HS-5 (cell line): ENCODE results near the gene IL18.
"Not testable (repeated sequence)": the region's sequence is repeated elsewhere in the genome, so short reads cannot be mapped to it uniquely, and the experiment has no call there.

ENCODE experiments used
- DNase-seq: peaks from one replicate; pipeline ENCODE4 v3.0.0-alpha.2; 2012; ENCODE audit warnings: low read depth

IL18 gene

GRCh38 chr11:112172362-112172994 lies 8.6 kb upstream of the IL18 start:
- DNase-seq, result no peak

- no peak for DNase-seq
Observed at GRCh38 chr11:112167145-112167544, 3.3 kb upstream of the IL18 start, which contains the start of gene TEX12. TSS of gene TEX12 (plus strand) at chr11:112167372. CDS start at chr11:112169269, 1,897 bp downstream.

GRCh38 chr11:112166562-112166961 lies 2.7 kb upstream of the IL18 start:
- DNase-seq, result peak; percentile 61

GRCh38 chr11:112165049-112165448 lies 1.2 kb upstream of the IL18 start:
- no peak for DNase-seq

GRCh38 chr11:112162761-112163546 lies 940 bp downstream of the IL18 start:
- no peak for DNase-seq

- not testable (repeated sequence) for DNase-seq
Observed at GRCh38 chr11:112162200-112162599, 1.7 kb downstream of the IL18 start.

GRCh38 chr11:112161012-112161411 lies 2.9 kb downstream of the IL18 start:
- no peak for DNase-seq

- no peak for DNase-seq
Observed at GRCh38 chr11:112160091-112160848, 3.6 kb downstream of the IL18 start.

- no peak for DNase-seq
Observed at GRCh38 chr11:112159098-112160065, 4.5 kb downstream of the IL18 start.

- peak; percentile 97 for DNase-seq
Observed at GRCh38 chr11:112156956-112157766, 6.7 kb downstream of the IL18 start.

- DNase-seq, result no peak
Observed at GRCh38 chr11:112156153-112156955, 7.5 kb downstream of the IL18 start.

- DNase-seq, result no peak
Observed at GRCh38 chr11:112150517-112150916, 13.4 kb downstream of the IL18 start.

GRCh38 chr11:112143597-112143996 lies 20.3 kb downstream of the IL18 start:
- no peak for DNase-seq

GRCh38 chr11:112134473-112134872 lies 29.4 kb downstream of the IL18 start:
- no peak for DNase-seq

- DNase-seq, result no peak
Observed at GRCh38 chr11:112132737-112133136, 31.2 kb downstream of the IL18 start.

- DNase-seq, result no peak
Observed at GRCh38 chr11:112129656-112130055, 34.2 kb downstream of the IL18 start.

- DNase-seq, result peak; percentile 71
Observed at GRCh38 chr11:112128483-112129121, 35.3 kb downstream of the IL18 start.

- no peak for DNase-seq
Observed at GRCh38 chr11:112127056-112127455, 36.8 kb downstream of the IL18 start.

- no peak for DNase-seq
Observed at GRCh38 chr11:112123129-112123528, 40.8 kb downstream of the IL18 start.
